HFFc6 (cell line): ENCODE measurements around the gene RBM19. TPM values are rescaled to one million over a fixed set of nuclear protein-coding genes. Genes with fewer than 3 reads are reported as not detected.
"Not testable (repeated sequence)": the region's sequence is repeated elsewhere in the genome, so short reads cannot be mapped to it uniquely, and the experiment has no call there.

Experiments
- DNase-seq: peaks from one replicate; pipeline ENCODE4 v3.0.0-alpha.2; 2018
- H3K27ac Mint-ChIP-seq: 2 replicates; pipeline ENCODE4 v1.8.0; 2020; ENCODE audit warnings: mild to moderate bottlenecking, mixed read lengths
- H3K27me3 Mint-ChIP-seq: 2 replicates; pipeline ENCODE4 v1.8.0; 2021; ENCODE audit warnings: mild to moderate bottlenecking, moderate library complexity, mixed read lengths; ENCODE audit not compliant: insufficient read depth
- H3K36me3 Mint-ChIP-seq: 2 replicates; pipeline ENCODE4 v1.8.0; 2021; ENCODE audit warnings: low read depth, mixed read lengths
- H3K4me1 Mint-ChIP-seq: 2 replicates; pipeline ENCODE4 v1.8.0; 2020; ENCODE audit warnings: low read depth, mixed read lengths
- H3K4me3 Mint-ChIP-seq: 2 replicates; pipeline ENCODE4 v1.8.0; 2020; ENCODE audit warnings: mild to moderate bottlenecking, moderate library complexity, mixed read lengths
- H3K9me3 Mint-ChIP-seq: 2 replicates; pipeline ENCODE4 v1.8.0; 2020; ENCODE audit warnings: mild to moderate bottlenecking, mixed read lengths
- CTCF ChIP-seq: fragments of 200-600 bp; sonication (generic); IDR thresholded peaks from 2 replicates; pipeline ENCODE4 v1.5.0; 2021; ENCODE audit warnings: antibody characterized with exemption, mild to moderate bottlenecking
- total RNA-seq, 6 experiments: library from RNA; stranded (reverse); fragmentation: NEBNext Ultra II Directional; extraction: Animal tissue kit (Norgen Biotek cat#: 25700); gene quantifications; 2 replicates in 1 of 6; 3 replicates in 5 of 6; pipeline ENCODE4 v1.2.3, GENCODE V29; 2021

RBM19 gene
- total RNA-seq, 6 experiments from 2014 or later = 27.8 to 34.8 (median 29.8) TPM

DNA sequence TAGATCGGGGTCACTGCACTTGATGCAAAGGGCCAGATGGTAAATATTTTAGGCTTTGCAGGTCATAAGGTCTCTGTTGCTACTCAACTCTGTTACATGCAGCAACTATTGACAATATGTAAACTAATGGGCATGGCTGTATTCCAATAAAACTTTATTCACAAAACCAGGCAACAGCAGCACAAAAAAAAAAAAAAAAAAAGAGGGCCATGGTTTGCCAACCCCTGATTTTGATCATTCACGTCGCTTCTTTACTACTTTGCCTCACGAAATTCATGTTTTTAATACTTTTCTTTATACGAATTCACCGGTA is 152.9 kb downstream of the RBM19 start:
- Mint-ChIP-seq H3K4me1 (no peaks in the 10 kb centered on the region), H3K27ac (no peak overlapping the region), H3K36me3 (0 out of 2 replicates have a peak, but pooled peaks cover 4% of the 10 kb centered on the region), H3K9me3 (no peaks in the 10 kb centered on the region), H3K4me3 (no peak overlapping the region), H3K27me3 (peaks cover 5% of the 10 kb centered on the region)
- TF ChIP-seq CTCF = no peak
- DNase-seq = no peak

GRCh38 chr12:113812411-113813228 is 153.5 kb downstream of the RBM19 start:
- no peak for TF ChIP-seq CTCF
- Mint-ChIP-seq H3K27me3 (peaks cover 5% of the 10 kb centered on the region), H3K27ac (no peak overlapping the region), H3K36me3 (0 out of 2 replicates have a peak, but pooled peaks cover 7% of the 10 kb centered on the region), H3K4me3 (no peak overlapping the region), H3K4me1 (no peaks in the 10 kb centered on the region), H3K9me3 (no peaks in the 10 kb centered on the region)
- no peak for DNase-seq

- H3K4me1 Mint-ChIP-seq, H3K27me3 Mint-ChIP-seq, H3K4me3 Mint-ChIP-seq, DNase-seq, H3K27ac Mint-ChIP-seq: not testable (repeated sequence)
- Mint-ChIP-seq H3K36me3 (peaks cover 23% of the 10 kb centered on the region), H3K9me3 (peaks cover 16% of the 10 kb centered on the region)
These were observed 156.5 kb downstream of the RBM19 start for GRCh38 chr12:113809462-113810220.

GRCh38 chr12:113808095-113808951 is 157.8 kb downstream of the RBM19 start:
- Mint-ChIP-seq H3K27me3 (peaks cover 6% of the 10 kb centered on the region), H3K9me3 (peaks cover 16% of the 10 kb centered on the region), H3K4me1 (no peaks in the 10 kb centered on the region), H3K4me3 (no peak overlapping the region), H3K36me3 (peaks cover 23% of the 10 kb centered on the region), H3K27ac (no peak overlapping the region)
- no peak for DNase-seq
- no peak for TF ChIP-seq CTCF

DNA sequence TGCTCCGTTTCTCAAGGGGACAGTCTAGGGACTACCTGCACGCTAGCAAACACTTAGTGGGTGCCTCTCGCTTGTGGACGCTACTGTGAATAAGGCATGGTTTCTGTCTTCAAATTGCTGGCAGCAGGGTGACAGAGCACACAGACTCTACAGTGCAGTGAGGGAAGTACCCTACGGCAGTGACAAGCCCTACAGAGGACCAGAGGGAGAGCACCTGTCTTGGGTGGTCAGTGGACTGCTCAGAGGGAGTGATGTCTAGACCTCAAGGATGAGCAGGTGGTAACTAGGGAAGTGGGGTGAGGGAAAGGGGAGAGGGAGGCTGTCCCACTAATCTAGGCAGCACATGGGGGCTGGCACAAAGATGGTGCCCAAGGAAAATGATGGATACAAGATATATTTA is 160.5 kb downstream of the RBM19 start:
- H3K4me3 Mint-ChIP-seq = no peak overlapping the region
- no peak for DNase-seq
- H3K9me3 Mint-ChIP-seq = peaks cover 16% of the 10 kb centered on the region
- no peaks in the 10 kb centered on the region for H3K4me1 Mint-ChIP-seq
- H3K27me3 Mint-ChIP-seq = peaks cover 8% of the 10 kb centered on the region
- no peak for TF ChIP-seq CTCF
- H3K27ac Mint-ChIP-seq = no peak overlapping the region
- H3K36me3 Mint-ChIP-seq = peaks cover 23% of the 10 kb centered on the region
